DND-41 (cell line): ENCODE measurements around the gene OR51B2.

Experiments
- EZH2 ChIP-seq: IDR thresholded peaks from 3 replicates; pipeline ENCODE4 v1.6.1; 2012; ENCODE audit warnings: borderline replicate concordance, low read depth, mild to moderate bottlenecking, moderate library complexity, low read length, inconsistent platforms; ENCODE audit not compliant: severe bottlenecking
- TF ChIP-seq, protein P1 (sequence below): IDR thresholded peaks from 2 replicates; pipeline ENCODE4 v1.5.1; 2012; ENCODE audit warnings: borderline replicate concordance, low read length, moderate library complexity, mild to moderate bottlenecking; ENCODE audit not compliant: poor library complexity, severe bottlenecking; ENCODE audit errors: extremely low read depth

- TF ChIP-seq, protein P1, sequence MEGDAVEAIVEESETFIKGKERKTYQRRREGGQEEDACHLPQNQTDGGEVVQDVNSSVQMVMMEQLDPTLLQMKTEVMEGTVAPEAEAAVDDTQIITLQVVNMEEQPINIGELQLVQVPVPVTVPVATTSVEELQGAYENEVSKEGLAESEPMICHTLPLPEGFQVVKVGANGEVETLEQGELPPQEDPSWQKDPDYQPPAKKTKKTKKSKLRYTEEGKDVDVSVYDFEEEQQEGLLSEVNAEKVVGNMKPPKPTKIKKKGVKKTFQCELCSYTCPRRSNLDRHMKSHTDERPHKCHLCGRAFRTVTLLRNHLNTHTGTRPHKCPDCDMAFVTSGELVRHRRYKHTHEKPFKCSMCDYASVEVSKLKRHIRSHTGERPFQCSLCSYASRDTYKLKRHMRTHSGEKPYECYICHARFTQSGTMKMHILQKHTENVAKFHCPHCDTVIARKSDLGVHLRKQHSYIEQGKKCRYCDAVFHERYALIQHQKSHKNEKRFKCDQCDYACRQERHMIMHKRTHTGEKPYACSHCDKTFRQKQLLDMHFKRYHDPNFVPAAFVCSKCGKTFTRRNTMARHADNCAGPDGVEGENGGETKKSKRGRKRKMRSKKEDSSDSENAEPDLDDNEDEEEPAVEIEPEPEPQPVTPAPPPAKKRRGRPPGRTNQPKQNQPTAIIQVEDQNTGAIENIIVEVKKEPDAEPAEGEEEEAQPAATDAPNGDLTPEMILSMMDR, result no peak
- no peak for TF ChIP-seq EZH2
These were observed 31.1 kb downstream of the OR51B2 start for GRCh38 chr11:5293028-5293427.
